ENCODE results near the gene SFRP4. TPM values are rescaled to one million over a fixed set of nuclear protein-coding genes. Genes with fewer than 3 reads are reported as not detected.
"Not testable (repeated sequence)": the region's sequence is repeated elsewhere in the genome, so short reads cannot be mapped to it uniquely, and the experiment has no call there.

The SFRP4 gene
- total RNA-seq, 2 donors from 2014 or later: 3.2 to 25.3 TPM

GRCh38 chr7:37957221-37957970, 40.8 kb upstream of the SFRP4 start:
- H3K9me3 ChIP-seq: no peaks in the 10 kb centered on the region
- no peak for DNase-seq (ENCODE audit: low spot score)
- H3K4me1 ChIP-seq (replicated peaks): no peaks in the 10 kb centered on the region
- H3K36me3 ChIP-seq: no peaks in the 10 kb centered on the region
- TF ChIP-seq, protein P1, sequence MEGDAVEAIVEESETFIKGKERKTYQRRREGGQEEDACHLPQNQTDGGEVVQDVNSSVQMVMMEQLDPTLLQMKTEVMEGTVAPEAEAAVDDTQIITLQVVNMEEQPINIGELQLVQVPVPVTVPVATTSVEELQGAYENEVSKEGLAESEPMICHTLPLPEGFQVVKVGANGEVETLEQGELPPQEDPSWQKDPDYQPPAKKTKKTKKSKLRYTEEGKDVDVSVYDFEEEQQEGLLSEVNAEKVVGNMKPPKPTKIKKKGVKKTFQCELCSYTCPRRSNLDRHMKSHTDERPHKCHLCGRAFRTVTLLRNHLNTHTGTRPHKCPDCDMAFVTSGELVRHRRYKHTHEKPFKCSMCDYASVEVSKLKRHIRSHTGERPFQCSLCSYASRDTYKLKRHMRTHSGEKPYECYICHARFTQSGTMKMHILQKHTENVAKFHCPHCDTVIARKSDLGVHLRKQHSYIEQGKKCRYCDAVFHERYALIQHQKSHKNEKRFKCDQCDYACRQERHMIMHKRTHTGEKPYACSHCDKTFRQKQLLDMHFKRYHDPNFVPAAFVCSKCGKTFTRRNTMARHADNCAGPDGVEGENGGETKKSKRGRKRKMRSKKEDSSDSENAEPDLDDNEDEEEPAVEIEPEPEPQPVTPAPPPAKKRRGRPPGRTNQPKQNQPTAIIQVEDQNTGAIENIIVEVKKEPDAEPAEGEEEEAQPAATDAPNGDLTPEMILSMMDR (IDR thresholded peaks at IDR 0.05): no peak
- no peak for TF ChIP-seq POLR2AphosphoS5 (IDR thresholded peaks at IDR 0.05)
- TF ChIP-seq POLR2A (IDR thresholded peaks at IDR 0.05): no peak
- H3K27ac ChIP-seq: no peak overlapping the region
- no peak overlapping the region for H3K4me3 ChIP-seq
- intact Hi-C loops (cut with DNase I): no loop called here
- 88% methylated on average over 9 of the region's 9 CpGs for WGBS
- H3K27me3 ChIP-seq (replicated peaks; ENCODE audit: insufficient read depth): no peaks in the 10 kb centered on the region

DNA sequence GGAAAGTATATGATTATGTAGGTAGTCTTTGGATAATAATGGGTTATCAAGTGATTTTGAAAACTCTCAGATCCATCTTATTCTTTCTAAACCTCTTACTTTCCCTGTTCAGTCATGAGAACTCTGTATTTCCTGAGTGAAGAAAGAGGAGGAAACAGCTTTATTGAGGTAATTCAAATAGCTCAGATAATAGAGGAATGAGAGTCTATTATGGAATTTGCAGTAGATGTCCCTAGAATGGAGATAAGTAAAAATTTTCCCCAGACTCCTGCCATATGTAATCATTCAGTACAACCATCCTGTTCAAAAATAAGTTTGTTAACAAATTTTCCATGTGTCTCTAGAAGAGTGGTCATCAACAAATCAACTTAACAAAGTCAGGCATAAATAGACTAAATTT, 40.2 kb upstream of the SFRP4 start:
- Histone ChIP-seq H3K4me3 (no peak overlapping the region), H3K27me3 (replicated peaks; ENCODE audit: insufficient read depth) (no peaks in the 10 kb centered on the region), H3K36me3 (no peaks in the 10 kb centered on the region), H3K4me1 (replicated peaks) (no peaks in the 10 kb centered on the region), H3K9me3 (no peaks in the 10 kb centered on the region), H3K27ac (no peak overlapping the region)
- intact Hi-C loops (cut with DNase I): no loop called here
- TF ChIP-seq POLR2AphosphoS5 (IDR thresholded peaks at IDR 0.05) (no peak), POLR2A (IDR thresholded peaks at IDR 0.05) (no peak)
- TF ChIP-seq, protein P1 (IDR thresholded peaks at IDR 0.05): no peak
- no peak for DNase-seq (ENCODE audit: low spot score)

DNA sequence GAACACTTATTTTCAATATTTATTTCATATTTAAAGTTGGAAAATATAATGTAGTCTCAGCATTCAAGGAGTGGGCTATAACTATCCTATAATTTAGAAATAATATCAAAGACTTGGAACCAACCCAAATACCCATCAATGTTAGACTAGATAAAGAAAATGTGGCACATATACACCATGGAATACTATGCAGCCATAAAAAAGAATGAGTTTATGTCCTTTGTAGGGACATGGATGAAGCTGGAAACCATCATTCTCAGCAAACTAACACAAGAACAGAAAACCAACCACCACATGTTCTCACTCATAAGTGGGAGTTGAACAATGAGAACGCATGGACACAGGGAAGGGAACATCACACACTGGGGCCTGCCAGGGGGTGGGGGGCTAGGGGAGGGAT, 37.6 kb upstream of the SFRP4 start:
- H3K4me1 ChIP-seq (replicated peaks); DNase-seq (ENCODE audit: low spot score); H3K27ac ChIP-seq; H3K4me3 ChIP-seq; H3K9me3 ChIP-seq; intact Hi-C loops (cut with DNase I); H3K27me3 ChIP-seq (replicated peaks; ENCODE audit: insufficient read depth); H3K36me3 ChIP-seq: not testable (repeated sequence)
- WGBS: 96% methylated on average over 1 of the region's 1 CpG

DNA sequence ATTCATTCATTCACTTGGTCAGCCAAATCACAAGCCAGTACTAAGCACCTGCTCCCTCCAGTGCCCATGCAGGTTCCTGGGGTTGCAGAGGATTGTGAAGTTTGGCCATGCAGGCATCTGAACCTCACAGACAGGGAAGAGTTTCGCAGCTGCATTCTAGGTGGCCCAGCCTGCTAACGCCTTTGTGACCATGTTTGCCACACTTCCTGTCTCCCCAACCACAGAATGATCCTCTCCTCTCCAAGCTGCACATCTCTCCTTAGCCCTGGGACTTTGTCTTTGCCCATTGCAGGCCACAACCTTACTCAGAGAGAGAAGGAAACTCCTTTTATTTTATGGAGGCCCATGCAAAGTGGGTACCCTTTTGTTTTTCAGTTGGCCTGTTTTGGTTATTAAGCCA, 35.6 kb upstream of the SFRP4 start:
- DNase-seq (ENCODE audit: low spot score): no peak
- WGBS: 96% methylated on average over 2 of the region's 2 CpGs
- no peaks in the 10 kb centered on the region for H3K36me3 ChIP-seq
- H3K4me1 ChIP-seq (replicated peaks): no peaks in the 10 kb centered on the region
- intact Hi-C loops (cut with DNase I): no loop called here
- no peaks in the 10 kb centered on the region for H3K9me3 ChIP-seq
- no peak overlapping the region for H3K27ac ChIP-seq
- no peaks in the 10 kb centered on the region for H3K27me3 ChIP-seq (replicated peaks; ENCODE audit: insufficient read depth)
- no peak for TF ChIP-seq POLR2A (IDR thresholded peaks at IDR 0.05)
- TF ChIP-seq, protein P1 (IDR thresholded peaks at IDR 0.05): no peak
- no peak for TF ChIP-seq POLR2AphosphoS5 (IDR thresholded peaks at IDR 0.05)
- H3K4me3 ChIP-seq: no peak overlapping the region

DNA sequence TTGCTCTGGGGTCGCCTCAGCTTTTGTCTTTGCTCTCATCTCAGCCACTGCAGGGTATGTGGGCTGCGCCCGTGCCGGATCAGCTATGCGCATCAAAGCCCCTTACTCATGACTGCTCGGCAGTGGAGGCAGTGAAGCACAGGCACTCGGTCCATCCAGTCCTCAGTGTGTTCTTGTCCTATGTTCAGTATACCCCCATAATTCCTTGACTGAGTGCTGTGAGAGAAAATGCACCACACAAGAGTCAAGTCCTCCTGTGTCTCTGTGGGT, 31.3 kb upstream of the SFRP4 start:
- Histone ChIP-seq H3K27me3 (replicated peaks; ENCODE audit: insufficient read depth) (no peaks in the 10 kb centered on the region), H3K27ac (no peak overlapping the region), H3K4me1 (replicated peaks) (no peaks in the 10 kb centered on the region), H3K9me3 (no peaks in the 10 kb centered on the region), H3K36me3 (no peaks in the 10 kb centered on the region), H3K4me3 (no peak overlapping the region)
- DNase-seq (ENCODE audit: low spot score): no peak
- 90% methylated on average over 7 of the region's 7 CpGs for WGBS
- TF ChIP-seq, protein P1 (IDR thresholded peaks at IDR 0.05): no peak
- intact Hi-C loops (cut with DNase I): no loop called here

Measured in prostate gland (tissue), 2 donors.